HG03095 (cell line): ENCODE measurements around the gene DEFB115.
"Not testable (repeated sequence)": the region's sequence is repeated elsewhere in the genome, so short reads cannot be mapped to it uniquely, and the experiment has no call there.

Experiments
- ATAC-seq: cut with Tn5 transposase; IDR thresholded peaks from one replicate; pipeline ENCODE4 v1.9.1; 2021; ENCODE audit warnings: moderate library complexity; ENCODE audit not compliant: unreplicated experiment

The DEFB115 gene

GRCh38 chr20:31257364-31257763 lies at the start of gene DEFB115:
Gene DEFB115, plus strand, starts transcription at chr20:31257664. Its CDS starts 0 bp downstream, at chr20:31257664.
- no peak for ATAC-seq

GRCh38 chr20:31236953-31237352 lies 20.5 kb upstream of the DEFB115 start:
- no peak for ATAC-seq

GRCh38 chr20:31237763-31238162 lies 19.7 kb upstream of the DEFB115 start:
- ATAC-seq = no peak

GRCh38 chr20:31239139-31239538 lies 18.3 kb upstream of the DEFB115 start:
- ATAC-seq = no peak

- no peak for ATAC-seq
Observed at GRCh38 chr20:31256959-31257358, 505 bp upstream of the DEFB115 start.

- no peak for ATAC-seq
Observed at GRCh38 chr20:31260326-31260932, 3.0 kb downstream of the DEFB115 start.

GRCh38 chr20:31274441-31274840 lies 17.0 kb downstream of the DEFB115 start:
- no peak for ATAC-seq

GRCh38 chr20:31278178-31278577 lies 20.7 kb downstream of the DEFB115 start:
- ATAC-seq = no peak

GRCh38 chr20:31284964-31285363 lies 27.5 kb downstream of the DEFB115 start:
- not testable (repeated sequence) for ATAC-seq

- no peak for ATAC-seq
Observed at GRCh38 chr20:31308535-31309162, 51.2 kb downstream of the DEFB115 start, which contains the start of gene DEFB116. Gene DEFB116, minus strand, starts transcription at chr20:31308585. Its CDS starts 0 bp downstream, at chr20:31308585.
